Stimulated activated CD4-positive, alpha-beta T cell treated with anti-CD3 and anti-CD28 coated beads, Interleukin-15, amount 100 ng/mL, for 48 hours (primary cell): Measurements from ENCODE around the gene ZBTB17.
A peak's percentile ranks its signal among the peaks of the same experiment; 100 is the strongest.
"Not testable (repeated sequence)": the region's sequence is repeated elsewhere in the genome, so short reads cannot be mapped to it uniquely, and the experiment has no call there.

ENCODE experiments used
- DNase-seq, 2 donors: peaks; one replicate each; pipeline ENCODE4 v3.0.0-alpha.2; 2020; ENCODE audit warnings: low read depth in 2 of 2

ZBTB17 gene

GRCh38 chr1:16011936-16012589 lies 36.2 kb upstream of the ZBTB17 start:
- no peak for DNase-seq

GRCh38 chr1:16010837-16011236 lies 34.9 kb upstream of the ZBTB17 start:
- DNase-seq = no peak

- DNase-seq = no peak
These were observed 33.8 kb upstream of the ZBTB17 start for GRCh38 chr1:16009678-16010077.

GRCh38 chr1:16009030-16009460 lies 33.1 kb upstream of the ZBTB17 start:
- DNase-seq = peak; percentile 50 to 67

- DNase-seq = no peak
These were observed 31.9 kb upstream of the ZBTB17 start for GRCh38 chr1:16007671-16008341.

GRCh38 chr1:16006552-16007485 lies 30.9 kb upstream of the ZBTB17 start:
- DNase-seq = no peak

- DNase-seq = no peak
These were observed 30.1 kb upstream of the ZBTB17 start for GRCh38 chr1:16006010-16006409.

GRCh38 chr1:16005597-16005996 lies 29.7 kb upstream of the ZBTB17 start:
- DNase-seq = no peak

- not testable (repeated sequence) for DNase-seq
These were observed 25.4 kb upstream of the ZBTB17 start for GRCh38 chr1:16001274-16001673.

- DNase-seq = no peak
These were observed 23.0 kb upstream of the ZBTB17 start for GRCh38 chr1:15998929-15999328.

- DNase-seq = no peak
These were observed 21.9 kb upstream of the ZBTB17 start for GRCh38 chr1:15997637-15998280.

GRCh38 chr1:15997076-15997585 lies 21.2 kb upstream of the ZBTB17 start:
- no peak for DNase-seq

- DNase-seq = peak in 1 of 2 donors; percentile 43
These were observed 18.9 kb upstream of the ZBTB17 start for GRCh38 chr1:15994590-15995351.

- no peak for DNase-seq
These were observed 18.2 kb upstream of the ZBTB17 start for GRCh38 chr1:15994081-15994480.

- DNase-seq = no peak
These were observed 17.8 kb upstream of the ZBTB17 start for GRCh38 chr1:15993666-15994065.

GRCh38 chr1:15992582-15993500 lies 16.9 kb upstream of the ZBTB17 start:
- no peak for DNase-seq

- no peak for DNase-seq
These were observed 16.3 kb upstream of the ZBTB17 start for GRCh38 chr1:15992187-15992553.

GRCh38 chr1:15991427-15992186 lies 15.7 kb upstream of the ZBTB17 start:
- DNase-seq = no peak

GRCh38 chr1:15989776-15990175 lies 13.9 kb upstream of the ZBTB17 start:
- no peak for DNase-seq
